T-helper 2 cell (primary cell): Measurements from ENCODE around the gene IFIT2.
"Not testable (repeated sequence)": the region's sequence is repeated elsewhere in the genome, so short reads cannot be mapped to it uniquely, and the experiment has no call there.

Experiments
- DNase-seq, 5 experiments: peaks; one replicate each; pipeline versions ENCODE4 v3.0.0 to v3.0.0-alpha.2; 2012 to 2022

IFIT2 gene

DNA sequence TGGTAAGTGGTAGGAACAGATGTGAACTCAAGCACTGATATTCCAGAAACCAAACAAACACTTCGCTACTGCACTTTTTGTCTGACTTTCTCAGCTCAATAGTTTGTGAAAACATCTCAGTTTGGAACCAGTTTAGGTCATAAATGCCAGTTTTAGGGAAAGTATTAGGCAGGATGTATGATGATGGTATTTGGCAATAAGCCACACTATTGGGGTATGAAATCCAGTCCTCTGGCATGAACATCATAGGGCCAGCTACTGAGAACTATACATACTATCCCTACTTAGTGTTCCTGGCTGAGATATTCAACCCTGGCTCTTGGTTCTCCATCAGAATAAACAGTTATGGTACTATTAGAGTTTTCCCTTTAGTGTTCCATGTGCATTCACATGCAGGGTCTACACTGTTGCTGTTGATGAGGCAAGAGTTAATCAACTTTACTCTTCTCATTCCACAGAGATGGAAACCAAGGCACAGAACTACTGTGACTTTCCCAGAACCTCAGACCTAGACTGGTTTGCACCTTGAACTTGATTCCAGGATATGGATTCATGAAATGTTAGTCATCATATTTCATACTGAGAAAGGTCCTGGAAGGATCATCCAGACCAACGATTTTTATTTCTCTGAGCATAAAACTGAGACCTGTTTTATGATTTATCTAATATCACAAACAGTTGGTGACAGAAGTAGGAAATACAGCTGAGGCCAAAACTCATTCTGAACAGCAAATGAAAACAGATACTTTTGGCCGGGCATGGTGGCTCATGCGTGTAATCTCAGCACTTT lies 20.0 kb upstream of the IFIT2 start:
- DNase-seq: no peak

DNA sequence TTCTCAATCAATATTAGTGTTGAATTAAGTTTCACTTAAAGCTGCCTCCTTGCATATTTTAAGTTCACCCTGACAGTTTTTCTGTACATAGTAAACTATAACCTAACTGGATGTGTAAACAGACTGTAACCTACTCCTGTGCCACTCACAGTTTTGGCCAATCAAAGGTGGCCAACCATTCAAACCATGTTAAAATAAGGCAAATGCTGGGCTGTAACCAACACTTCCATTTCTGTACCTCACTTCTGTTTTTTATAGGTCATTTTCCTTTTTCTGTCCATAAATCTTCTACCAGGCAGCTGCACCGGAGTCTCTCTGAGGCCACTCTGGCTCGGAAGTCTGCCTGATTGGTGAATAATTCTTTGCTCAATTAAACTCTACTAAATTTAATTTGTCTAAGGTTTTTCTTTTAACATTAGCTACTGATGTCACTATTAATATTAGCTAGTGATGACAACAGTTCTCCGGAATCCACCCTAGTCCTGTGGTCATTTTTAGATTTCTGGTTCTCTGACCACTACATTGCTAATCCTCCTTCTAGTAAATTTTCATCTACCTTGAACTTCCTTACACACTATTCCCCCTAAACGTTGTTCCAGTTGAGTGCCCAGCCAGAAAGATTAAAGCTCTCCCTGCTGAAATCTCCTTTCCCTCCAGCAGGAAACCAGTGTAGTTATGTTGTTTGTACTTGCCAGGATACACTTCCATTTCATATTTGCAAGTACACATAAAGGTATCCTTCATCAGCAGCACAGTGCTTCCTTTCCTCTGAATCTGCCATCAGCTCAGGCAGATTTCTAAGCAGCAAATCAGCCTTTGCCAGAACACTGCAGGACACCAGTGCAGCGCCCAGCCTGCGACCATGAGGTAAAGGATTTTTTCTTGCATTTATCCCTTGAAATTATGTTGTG lies 18.6 kb upstream of the IFIT2 start:
- no peak for DNase-seq

DNA sequence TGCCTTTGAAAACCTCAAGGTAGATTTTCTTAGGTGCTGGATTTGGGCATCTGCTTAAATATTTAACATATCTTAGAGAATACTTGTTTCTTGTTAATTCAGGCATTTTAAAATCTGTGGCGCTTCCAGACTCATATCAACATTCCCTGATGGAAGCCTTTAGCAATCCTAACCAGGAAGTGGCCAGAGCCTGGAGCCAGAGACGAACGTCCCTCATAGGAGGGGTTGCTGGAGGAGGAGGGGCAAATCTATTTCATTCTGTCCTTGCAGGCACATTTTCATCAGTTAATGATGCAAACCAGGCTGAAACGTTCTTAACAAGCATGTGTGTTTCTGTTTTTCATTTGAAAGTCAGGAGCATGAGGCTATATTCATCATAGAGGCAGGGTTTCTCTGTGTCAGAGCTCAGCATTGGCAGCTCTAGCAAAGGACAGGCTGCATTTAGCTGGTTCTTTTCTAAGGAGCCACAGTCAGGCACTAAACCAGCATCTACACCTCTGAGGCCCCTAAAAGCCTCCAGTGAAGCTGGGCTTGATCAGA lies 17.8 kb upstream of the IFIT2 start:
- no peak for DNase-seq

DNA sequence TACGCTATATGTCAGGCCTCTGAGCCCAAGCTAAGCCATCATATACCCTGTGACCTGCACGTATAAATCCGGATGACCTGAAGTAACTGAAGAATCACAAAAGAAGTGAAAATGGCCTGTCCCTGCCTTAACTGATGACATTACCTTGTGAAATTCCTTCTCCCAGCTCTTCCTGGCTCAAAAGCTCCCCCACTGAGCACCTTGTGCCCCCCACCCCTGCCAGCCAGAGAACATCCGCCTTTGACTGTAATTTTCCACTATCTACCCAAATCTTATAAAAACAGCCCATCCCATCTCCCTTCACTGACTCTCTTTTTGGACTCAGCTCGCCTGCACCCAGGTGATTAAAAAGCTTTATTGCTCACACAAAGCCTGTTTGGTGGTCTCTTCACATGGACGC lies 17.1 kb upstream of the IFIT2 start:
- DNase-seq: not testable (repeated sequence)

DNA sequence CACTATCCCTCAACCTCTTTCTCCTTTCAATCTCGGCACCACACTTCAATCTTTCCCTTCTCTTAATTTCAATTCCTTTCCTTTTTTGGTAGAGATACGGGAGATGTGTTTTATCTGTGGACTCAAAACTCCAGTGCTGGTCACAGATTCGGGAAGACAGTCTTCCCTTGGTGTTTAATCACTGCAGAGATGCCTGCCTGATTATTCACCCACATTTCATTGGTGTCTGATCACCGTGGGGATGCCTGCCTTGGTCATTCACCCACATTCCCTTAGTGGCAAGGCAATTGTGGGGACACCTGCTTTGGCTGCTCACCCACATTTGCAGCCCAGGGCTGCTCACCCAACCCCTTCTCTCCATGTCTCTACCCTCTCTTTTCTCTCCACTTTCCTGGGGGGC lies 16.5 kb upstream of the IFIT2 start:
- DNase-seq: not testable (repeated sequence)

DNA sequence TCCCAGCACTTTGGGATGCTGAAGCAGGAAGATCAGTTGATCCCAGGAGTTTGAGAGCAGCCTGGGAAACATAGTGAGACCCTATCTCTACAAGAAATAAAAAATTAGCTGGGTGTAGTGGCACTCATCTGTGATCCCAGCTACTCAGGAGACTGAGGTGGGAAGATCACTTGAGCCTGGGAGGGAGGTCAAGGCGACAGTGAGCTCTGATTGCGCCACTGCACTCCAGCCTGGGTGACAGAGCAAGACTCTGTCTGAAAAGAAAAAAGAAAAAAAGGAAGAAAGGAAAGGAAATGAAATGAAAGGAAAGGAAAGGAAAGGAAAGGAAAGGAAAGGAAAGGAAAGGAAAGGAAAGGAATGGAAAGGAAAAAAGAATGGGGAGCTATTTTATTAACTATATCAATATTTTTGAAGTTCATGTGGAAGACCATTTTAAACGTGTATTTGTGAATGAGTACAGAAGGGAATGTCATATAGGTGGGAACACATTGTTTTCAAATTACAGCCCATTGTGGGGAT lies 7.1 kb upstream of the IFIT2 start:
- DNase-seq: no peak

DNA sequence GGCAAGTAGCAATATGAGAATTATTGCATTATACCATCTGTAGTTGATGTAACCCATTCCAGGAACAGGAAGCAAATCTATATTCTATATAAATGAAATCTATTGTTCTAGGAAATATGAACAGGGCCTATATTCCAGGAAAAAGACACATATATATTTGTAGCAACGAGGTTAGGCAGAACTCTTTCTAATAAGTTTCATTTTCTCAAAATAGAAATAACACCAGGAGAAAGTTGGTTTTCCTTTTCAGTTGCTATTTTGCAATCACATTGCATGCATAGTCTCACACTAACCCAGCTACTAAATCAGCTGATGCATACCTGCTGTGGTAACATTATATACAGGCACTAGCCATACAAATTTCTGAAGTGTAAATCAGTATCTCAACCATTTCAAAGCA lies 6.2 kb upstream of the IFIT2 start:
- no peak for DNase-seq

DNA sequence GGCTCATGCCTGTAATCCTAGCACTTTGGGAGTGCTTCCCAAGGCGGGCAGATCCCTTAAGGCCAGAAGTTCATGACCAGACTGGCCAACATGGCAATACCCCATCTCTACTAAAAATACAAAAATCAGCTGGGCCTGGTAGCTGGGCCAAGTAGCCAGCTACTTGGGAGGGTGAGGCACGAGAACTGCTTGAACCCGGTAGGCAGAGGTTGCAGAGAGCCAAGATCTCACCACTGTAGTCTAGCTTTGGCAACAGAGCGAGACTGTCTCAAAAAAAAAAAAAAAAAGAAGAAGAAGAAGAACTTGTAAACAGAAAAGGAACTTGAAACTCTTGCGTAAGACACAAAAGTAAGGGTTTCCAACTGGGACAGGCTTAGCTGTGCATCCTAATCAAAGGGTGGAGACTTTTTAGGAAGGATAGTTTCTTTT lies 5.6 kb upstream of the IFIT2 start:
- no peak for DNase-seq

DNA sequence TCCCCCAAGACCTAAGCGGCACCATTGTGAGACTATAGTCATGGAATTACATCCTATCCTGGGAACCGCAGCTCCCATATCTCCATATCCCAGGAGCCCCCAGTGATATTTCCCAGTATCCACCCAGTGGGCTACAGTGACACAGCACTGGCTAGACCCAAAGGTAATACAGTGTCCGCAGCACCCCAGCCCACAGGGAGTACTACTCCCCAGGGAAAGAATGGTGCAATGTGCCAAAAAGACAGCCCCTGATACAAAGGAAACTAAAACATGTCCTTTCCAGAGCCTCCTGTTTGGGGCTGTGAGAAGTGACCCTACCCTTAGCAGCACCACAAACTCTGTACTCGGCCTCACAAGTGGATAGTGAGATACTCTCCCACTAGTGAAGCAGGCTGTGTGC lies 4.5 kb upstream of the IFIT2 start:
- DNase-seq: no peak

DNA sequence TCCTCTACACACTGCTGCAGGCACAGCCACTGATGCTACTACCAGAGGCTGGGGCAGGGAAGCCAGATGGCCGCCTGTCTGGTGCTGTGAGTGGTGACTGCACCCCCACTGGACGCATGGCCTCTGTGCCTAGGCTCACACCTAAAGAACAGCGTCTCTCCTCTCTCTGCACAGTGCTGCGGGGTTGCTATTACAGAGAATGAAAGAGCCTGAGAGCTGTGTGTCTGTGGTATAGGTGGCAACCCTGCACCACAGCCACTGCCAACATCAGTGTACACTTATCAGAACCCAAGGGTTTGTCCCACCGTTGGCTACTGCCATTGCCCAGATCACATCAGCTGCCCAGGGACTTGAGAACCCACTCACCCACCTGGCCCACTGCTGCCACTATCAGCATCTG lies 4.1 kb upstream of the IFIT2 start:
- no peak for DNase-seq

DNA sequence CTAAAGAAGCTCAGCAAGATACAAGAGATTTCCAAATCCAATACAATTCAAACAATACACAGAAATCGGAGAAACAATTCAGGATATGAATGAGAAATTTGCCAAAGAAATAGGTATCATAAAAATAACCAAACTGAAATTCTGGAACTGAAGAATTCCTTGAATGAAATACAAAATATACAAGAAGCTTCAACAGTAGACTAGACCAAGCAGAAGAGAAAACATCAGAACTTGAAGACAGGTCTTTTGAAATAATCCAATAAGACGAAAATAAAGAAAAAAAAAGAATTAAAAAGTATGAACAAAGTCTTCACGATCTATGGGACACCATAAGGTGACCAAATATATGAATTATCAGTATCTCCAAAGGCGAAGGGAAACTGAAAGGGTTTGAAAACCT lies 2.8 kb upstream of the IFIT2 start:
- DNase-seq: no peak

DNA sequence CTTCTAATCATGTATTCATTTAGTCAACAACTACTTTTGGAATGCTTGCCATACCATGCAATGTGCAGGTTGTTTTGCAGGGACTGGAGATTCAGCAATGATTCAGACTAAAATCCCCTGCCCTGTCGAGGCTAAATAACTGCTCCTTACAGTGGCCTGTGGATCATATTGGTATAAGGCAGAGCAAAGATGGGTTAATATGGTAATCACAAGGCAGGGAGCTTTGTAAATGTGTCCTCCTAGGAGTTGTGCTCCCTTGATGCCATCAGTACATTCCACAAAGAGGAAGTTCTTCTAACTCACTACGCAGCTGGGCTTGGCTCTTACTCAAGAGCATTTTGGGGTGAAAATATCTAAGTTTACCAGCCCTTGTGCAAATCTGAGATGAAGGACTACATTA lies 614 bp upstream of the IFIT2 start:
- peak in 1 of 5 experiments; percentile 5 for DNase-seq

DNA sequence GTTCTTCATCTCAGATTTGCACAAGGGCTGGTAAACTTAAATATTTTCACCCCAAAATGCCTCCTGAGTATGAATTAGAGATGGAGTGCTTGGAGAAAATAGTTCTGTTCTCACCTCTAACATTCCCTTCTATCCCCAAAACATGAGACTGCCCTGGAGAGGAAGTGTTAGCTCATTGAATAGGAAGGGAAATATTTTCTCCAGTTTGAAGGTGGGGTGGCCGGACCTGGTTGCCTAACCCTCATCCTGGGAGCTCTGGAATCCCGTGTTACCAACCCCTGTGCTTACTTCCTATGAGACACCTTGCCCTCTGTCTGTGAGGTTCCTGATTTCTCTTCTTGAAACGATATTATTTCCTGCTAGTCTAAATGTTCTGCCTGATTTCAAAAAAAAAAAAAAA lies 779 bp downstream of the IFIT2 start:
- no peak for DNase-seq

DNA sequence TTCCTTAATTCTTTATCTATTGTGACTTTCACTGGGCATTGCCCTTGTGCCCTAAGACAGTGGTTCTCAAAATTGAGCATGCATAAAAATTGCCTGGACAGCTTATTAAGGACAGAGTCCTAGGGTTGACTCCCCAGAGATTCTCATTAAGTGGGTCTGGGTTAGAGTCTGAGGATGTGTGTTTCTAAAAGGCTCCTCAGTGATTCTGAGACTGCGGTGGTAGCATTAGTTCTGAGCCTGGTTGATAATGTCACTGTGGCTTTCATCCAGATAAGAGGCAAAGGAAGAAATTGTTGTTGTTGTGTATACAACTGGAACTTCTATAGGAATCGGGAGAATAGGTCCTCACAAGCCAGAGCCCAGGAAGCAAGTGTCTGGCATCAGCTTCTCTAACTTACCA lies 1.3 kb downstream of the IFIT2 start:
- no peak for DNase-seq

DNA sequence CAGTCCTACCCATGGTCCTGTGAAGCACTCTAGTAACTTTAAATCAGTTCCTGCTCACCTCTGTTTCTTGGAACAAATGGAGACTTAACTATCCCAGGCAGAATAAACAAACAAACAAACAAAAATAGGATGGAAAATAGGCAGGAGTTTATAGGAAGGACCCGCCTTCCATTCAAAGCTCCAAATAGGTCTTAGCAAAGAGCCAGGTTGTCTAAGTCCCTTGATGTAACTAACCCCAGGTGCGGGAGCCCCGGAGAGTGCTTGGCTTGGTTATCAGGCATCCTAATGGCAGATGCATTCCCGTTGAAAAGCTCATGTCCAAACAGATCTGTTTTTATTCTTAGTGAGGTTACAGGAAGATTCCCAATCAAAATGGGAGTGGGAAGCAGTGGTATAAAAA lies 2.2 kb downstream of the IFIT2 start:
- no peak for DNase-seq

DNA sequence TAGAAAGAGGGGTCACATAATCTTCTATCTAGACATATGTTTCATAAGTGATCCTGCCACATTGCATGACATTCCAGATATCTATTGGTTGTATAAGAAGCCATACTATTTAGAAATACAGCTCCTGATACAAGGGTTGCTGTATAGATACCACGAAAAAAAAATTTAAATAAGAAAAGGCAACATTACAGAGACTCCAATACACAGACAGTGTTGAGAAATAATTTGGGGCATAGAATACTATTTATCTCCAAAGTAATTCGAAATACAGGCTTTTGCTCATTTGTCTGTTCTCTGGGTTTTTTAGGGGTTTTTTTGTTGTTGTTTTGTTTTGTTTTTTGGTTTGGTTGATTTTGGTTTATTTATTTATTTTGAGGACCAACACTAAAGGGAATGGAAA lies 2.6 kb downstream of the IFIT2 start:
- no peak for DNase-seq

DNA sequence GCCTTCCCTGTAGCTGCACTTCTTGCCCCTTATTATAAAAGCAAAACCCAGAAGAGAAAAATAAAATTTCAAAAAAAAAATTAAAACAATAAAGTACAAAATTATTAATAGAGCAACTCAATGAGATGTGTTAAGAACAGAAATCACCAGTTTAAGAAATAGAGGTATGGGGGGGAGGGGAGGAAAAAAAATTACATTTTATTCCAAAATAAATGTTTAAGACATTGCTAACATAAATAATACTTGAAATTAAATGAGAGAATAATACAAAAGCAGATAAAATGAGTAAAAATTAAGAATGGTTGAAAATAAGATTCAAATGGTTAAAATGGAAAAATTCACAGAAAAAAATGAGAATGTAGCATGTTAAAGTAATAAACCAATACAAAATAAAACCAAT lies 3.1 kb downstream of the IFIT2 start:
- DNase-seq: no peak

DNA sequence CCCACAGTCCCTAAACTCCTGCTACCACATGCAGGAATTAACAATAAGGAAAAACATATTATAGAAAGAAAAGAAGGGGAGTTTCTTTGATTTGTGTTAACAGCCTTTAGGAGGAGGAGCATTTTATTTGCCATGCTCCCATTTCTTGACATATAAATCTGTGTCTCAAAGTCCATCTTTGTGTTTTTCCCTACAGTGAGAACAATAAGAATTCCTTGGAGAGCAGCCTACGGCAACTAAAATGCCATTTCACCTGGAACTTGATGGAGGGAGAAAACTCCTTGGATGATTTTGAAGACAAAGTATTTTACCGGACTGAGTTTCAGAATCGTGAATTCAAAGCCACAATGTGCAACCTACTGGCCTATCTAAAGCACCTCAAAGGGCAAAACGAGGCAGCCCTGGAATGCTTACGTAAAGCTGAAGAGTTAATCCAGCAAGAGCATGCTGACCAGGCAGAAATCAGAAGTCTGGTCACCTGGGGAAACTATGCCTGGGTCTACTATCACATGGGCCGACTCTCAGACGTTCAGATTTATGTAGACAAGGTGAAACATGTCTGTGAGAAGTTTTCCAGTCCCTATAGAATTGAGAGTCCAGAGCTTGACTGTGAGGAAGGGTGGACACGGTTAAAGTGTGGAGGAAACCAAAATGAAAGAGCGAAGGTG lies 4.1 kb downstream of the IFIT2 start:
- DNase-seq: no peak

DNA sequence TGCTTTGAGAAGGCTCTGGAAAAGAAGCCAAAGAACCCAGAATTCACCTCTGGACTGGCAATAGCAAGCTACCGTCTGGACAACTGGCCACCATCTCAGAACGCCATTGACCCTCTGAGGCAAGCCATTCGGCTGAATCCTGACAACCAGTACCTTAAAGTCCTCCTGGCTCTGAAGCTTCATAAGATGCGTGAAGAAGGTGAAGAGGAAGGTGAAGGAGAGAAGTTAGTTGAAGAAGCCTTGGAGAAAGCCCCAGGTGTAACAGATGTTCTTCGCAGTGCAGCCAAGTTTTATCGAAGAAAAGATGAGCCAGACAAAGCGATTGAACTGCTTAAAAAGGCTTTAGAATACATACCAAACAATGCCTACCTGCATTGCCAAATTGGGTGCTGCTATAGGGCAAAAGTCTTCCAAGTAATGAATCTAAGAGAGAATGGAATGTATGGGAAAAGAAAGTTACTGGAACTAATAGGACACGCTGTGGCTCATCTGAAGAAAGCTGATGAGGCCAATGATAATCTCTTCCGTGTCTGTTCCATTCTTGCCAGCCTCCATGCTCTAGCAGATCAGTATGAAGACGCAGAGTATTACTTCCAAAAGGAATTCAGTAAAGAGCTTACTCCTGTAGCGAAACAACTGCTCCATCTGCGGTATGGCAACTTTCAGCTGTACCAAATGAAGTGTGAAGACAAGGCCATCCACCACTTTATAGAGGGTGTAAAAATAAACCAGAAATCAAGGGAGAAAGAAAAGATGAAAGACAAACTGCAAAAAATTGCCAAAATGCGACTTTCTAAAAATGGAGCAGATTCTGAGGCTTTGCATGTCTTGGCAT lies 4.8 kb downstream of the IFIT2 start:
- DNase-seq: no peak

DNA sequence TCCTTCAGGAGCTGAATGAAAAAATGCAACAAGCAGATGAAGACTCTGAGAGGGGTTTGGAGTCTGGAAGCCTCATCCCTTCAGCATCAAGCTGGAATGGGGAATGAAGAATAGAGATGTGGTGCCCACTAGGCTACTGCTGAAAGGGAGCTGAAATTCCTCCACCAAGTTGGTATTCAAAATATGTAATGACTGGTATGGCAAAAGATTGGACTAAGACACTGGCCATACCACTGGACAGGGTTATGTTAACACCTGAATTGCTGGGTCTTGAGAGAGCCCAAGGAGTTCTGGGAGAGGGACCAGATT lies 5.4 kb downstream of the IFIT2 start:
- DNase-seq: no peak

DNA sequence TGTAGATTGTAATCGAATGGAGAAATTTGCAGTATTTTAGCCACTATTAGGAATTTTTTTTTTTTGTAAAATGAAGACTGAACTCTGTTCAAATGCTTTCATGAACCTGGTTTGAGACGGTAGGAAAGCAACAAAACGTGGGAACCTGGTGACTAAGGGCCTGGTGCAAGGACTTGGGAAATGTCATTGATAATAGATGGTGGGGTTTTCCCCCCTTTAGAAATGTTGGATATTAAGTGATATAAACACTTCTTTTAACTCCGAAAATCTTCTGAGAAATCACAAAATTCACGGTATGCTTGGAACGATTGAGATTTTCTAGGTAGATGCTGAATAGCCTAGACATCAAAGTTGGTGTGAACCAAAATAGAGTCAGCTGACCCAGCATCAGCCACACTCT lies 6.4 kb downstream of the IFIT2 start:
- DNase-seq: no peak

DNA sequence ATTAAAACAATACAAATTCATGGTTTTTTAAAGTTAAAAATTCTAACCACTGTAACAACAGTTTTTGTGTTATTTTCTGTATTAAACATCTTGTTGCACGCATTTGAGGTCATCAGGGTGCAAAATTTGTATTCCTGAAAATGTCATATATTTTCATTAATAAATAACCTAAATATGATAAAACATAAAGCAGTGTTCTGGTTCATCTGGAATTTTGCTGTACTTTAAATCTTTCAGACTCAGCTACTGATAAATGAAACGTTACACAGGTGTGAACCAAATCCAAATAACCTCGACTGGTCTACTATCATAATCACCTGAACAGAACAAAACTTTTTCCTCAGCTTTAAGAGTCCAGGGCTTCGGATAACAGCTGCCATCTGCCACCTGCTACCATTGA lies 6.9 kb downstream of the IFIT2 start:
- DNase-seq: no peak
